HG03060 (cell line): ENCODE measurements around the gene AMBRA1.
"Not testable (repeated sequence)": the region's sequence is repeated elsewhere in the genome, so short reads cannot be mapped to it uniquely, and the experiment has no call there.

Source experiments
- ATAC-seq: cut with Tn5 transposase; IDR thresholded peaks from one replicate; pipeline ENCODE4 v1.9.1; 2021; ENCODE audit warnings: low read depth, moderate number of reproducible peaks; ENCODE audit not compliant: unreplicated experiment

Gene AMBRA1

GRCh38 chr11:46588131-46588530 is 5.7 kb downstream of the AMBRA1 start:
- no peak for ATAC-seq

- ATAC-seq = not testable (repeated sequence)
Observed at GRCh38 chr11:46583513-46583912, 10.3 kb downstream of the AMBRA1 start.

- no peak for ATAC-seq
Observed at GRCh38 chr11:46582588-46582987, 11.2 kb downstream of the AMBRA1 start.

GRCh38 chr11:46577058-46577457 is 16.8 kb downstream of the AMBRA1 start:
- ATAC-seq = no peak

GRCh38 chr11:46574656-46575055 is 19.2 kb downstream of the AMBRA1 start:
- no peak for ATAC-seq

- ATAC-seq = no peak
Observed at GRCh38 chr11:46570790-46571398, 22.9 kb downstream of the AMBRA1 start.

- ATAC-seq = no peak
Observed at GRCh38 chr11:46565232-46565840, 28.5 kb downstream of the AMBRA1 start.

GRCh38 chr11:46564459-46564858 is 29.4 kb downstream of the AMBRA1 start:
- no peak for ATAC-seq

GRCh38 chr11:46562527-46562926 is 31.3 kb downstream of the AMBRA1 start:
- no peak for ATAC-seq

GRCh38 chr11:46560300-46560991 is 33.4 kb downstream of the AMBRA1 start:
- ATAC-seq = no peak

GRCh38 chr11:46559815-46560214 is 34.0 kb downstream of the AMBRA1 start:
- no peak for ATAC-seq

GRCh38 chr11:46557684-46558151 is 36.1 kb downstream of the AMBRA1 start:
- ATAC-seq = no peak

GRCh38 chr11:46555267-46556054 is 38.4 kb downstream of the AMBRA1 start:
- no peak for ATAC-seq

GRCh38 chr11:46554213-46555147 is 39.3 kb downstream of the AMBRA1 start:
- ATAC-seq = no peak

GRCh38 chr11:46553814-46554212 is 40.0 kb downstream of the AMBRA1 start:
- ATAC-seq = no peak

- ATAC-seq = no peak
Observed at GRCh38 chr11:46551261-46551660, 42.6 kb downstream of the AMBRA1 start.

GRCh38 chr11:46547579-46547978 is 46.2 kb downstream of the AMBRA1 start:
- ATAC-seq = no peak

- ATAC-seq = no peak
Observed at GRCh38 chr11:46543564-46543963, 50.3 kb downstream of the AMBRA1 start.

GRCh38 chr11:46541593-46542371 is 52.0 kb downstream of the AMBRA1 start:
- ATAC-seq = no peak
